Measurements from ENCODE around the gene CCDC146.
"Not testable (repeated sequence)": the region's sequence is repeated elsewhere in the genome, so short reads cannot be mapped to it uniquely, and the experiment has no call there.

CCDC146 gene

GRCh38 chr7:77202481-77202976 is 80.1 kb downstream of the CCDC146 start:
- peak; percentile 8 for DNase-seq

GRCh38 chr7:77205706-77206105 is 83.3 kb downstream of the CCDC146 start:
- no peak for DNase-seq

GRCh38 chr7:77208416-77208815 is 86.0 kb downstream of the CCDC146 start:
- DNase-seq: no peak

- peak; percentile 10 for DNase-seq
Observed at GRCh38 chr7:77209479-77210139, 87.2 kb downstream of the CCDC146 start.

GRCh38 chr7:77216181-77216845 is 93.9 kb downstream of the CCDC146 start:
- no peak for DNase-seq

- no peak for DNase-seq
Observed at GRCh38 chr7:77217474-77218185, 95.2 kb downstream of the CCDC146 start.

- not testable (repeated sequence) for DNase-seq
Observed at GRCh38 chr7:77219701-77220331, 97.4 kb downstream of the CCDC146 start.

GRCh38 chr7:77222065-77222464 is 99.7 kb downstream of the CCDC146 start:
- no peak for DNase-seq

- no peak for DNase-seq
Observed at GRCh38 chr7:77222819-77223218, 100.4 kb downstream of the CCDC146 start.

GRCh38 chr7:77223261-77223660 is 100.8 kb downstream of the CCDC146 start:
- no peak for DNase-seq

- no peak for DNase-seq
Observed at GRCh38 chr7:77226357-77226839, 104.0 kb downstream of the CCDC146 start.

GRCh38 chr7:77228795-77229194 is 106.4 kb downstream of the CCDC146 start:
- DNase-seq: not testable (repeated sequence)

GRCh38 chr7:77232467-77232866 is 110.1 kb downstream of the CCDC146 start:
- DNase-seq: no peak

GRCh38 chr7:77235276-77235675 is 112.9 kb downstream of the CCDC146 start:
- DNase-seq: no peak

GRCh38 chr7:77238703-77239136 is 116.3 kb downstream of the CCDC146 start:
- no peak for DNase-seq

- DNase-seq: no peak
Observed at GRCh38 chr7:77239471-77239870, 117.1 kb downstream of the CCDC146 start.

- no peak for DNase-seq
Observed at GRCh38 chr7:77242068-77242467, 119.7 kb downstream of the CCDC146 start.

GRCh38 chr7:77242554-77242953 is 120.1 kb downstream of the CCDC146 start:
- DNase-seq: no peak

GRCh38 chr7:77244222-77244934 is 122.0 kb downstream of the CCDC146 start:
- DNase-seq: no peak

GRCh38 chr7:77245015-77245755 is 122.8 kb downstream of the CCDC146 start:
- no peak for DNase-seq

GRCh38 chr7:77246026-77246640 is 123.7 kb downstream of the CCDC146 start:
- DNase-seq: no peak
